HuH-7.5 (cell line): ENCODE results near the gene MVB12A.

ENCODE experiments used
- DNase-seq: peaks from one replicate; pipeline ENCODE4 v3.0.0; 2011; ENCODE audit warnings: low spot score

Gene MVB12A

GRCh38 chr19:17471410-17472125, 51.7 kb downstream of the MVB12A start:
- no peak for DNase-seq

GRCh38 chr19:17473041-17473440, 53.2 kb downstream of the MVB12A start:
- DNase-seq = no peak
